ENCODE data around the gene GDI1. TPM values are rescaled to one million over a fixed set of nuclear protein-coding genes. Genes with fewer than 3 reads are reported as not detected.
A peak's percentile ranks its signal among the peaks of the same experiment; 100 is the strongest.

The GDI1 gene
- total RNA-seq, 1 donor = 106 TPM

DNA sequence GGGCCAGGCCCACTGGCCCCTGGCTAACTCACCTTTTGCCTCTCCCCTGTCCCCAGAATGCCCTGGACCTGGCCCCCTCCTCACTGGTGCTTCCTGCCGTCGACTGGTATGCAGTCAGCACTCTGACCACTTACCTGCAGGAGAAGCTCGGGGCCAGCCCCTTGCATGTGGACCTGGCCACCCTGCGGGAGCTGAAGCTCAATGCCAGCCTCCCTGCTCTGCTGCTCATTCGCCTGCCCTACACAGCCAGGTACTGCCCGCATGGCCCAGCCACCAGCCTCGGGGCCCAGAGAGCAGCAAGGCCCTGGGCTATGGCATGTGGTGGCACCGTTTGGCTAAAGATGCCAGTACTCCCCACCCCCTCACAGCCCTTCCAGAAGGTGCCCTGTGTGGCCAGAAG lies 4.7 kb upstream of the GDI1 start:
- TF ChIP-seq, protein P1, sequence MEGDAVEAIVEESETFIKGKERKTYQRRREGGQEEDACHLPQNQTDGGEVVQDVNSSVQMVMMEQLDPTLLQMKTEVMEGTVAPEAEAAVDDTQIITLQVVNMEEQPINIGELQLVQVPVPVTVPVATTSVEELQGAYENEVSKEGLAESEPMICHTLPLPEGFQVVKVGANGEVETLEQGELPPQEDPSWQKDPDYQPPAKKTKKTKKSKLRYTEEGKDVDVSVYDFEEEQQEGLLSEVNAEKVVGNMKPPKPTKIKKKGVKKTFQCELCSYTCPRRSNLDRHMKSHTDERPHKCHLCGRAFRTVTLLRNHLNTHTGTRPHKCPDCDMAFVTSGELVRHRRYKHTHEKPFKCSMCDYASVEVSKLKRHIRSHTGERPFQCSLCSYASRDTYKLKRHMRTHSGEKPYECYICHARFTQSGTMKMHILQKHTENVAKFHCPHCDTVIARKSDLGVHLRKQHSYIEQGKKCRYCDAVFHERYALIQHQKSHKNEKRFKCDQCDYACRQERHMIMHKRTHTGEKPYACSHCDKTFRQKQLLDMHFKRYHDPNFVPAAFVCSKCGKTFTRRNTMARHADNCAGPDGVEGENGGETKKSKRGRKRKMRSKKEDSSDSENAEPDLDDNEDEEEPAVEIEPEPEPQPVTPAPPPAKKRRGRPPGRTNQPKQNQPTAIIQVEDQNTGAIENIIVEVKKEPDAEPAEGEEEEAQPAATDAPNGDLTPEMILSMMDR (IDR thresholded peaks at IDR 0.05; ENCODE audit: insufficient read depth, low read depth, low read length) = no peak
- no peak overlapping the region for H3K4me3 ChIP-seq (ENCODE audit: low read depth, low read length)
- no peak for DNase-seq (ENCODE audit: low read depth)

DNA sequence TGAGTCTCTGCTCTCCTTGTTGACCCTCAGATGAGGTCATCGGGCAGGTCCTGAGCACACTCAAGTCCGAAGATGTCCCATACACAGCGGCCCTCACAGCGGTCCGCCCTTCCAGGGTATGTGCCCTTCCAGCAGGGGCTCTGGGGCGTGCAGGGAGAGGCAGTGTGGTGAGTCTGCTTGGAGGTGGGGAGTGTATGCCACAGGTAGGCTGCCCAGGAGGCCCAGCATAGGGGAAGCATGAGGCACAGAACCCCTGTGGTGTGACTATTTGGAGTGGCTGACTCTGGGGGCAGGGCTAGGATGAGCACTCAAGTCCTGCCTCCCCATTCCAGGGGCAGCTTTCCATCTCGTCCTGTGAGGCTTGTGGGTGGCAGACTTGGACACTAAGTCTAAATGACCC lies 3.3 kb upstream of the GDI1 start:
- DNase-seq (ENCODE audit: low read depth) = no peak
- H3K4me3 ChIP-seq (ENCODE audit: low read depth, low read length) = no peak overlapping the region
- TF ChIP-seq, protein P1 (IDR thresholded peaks at IDR 0.05; ENCODE audit: insufficient read depth, low read depth, low read length) = no peak

DNA sequence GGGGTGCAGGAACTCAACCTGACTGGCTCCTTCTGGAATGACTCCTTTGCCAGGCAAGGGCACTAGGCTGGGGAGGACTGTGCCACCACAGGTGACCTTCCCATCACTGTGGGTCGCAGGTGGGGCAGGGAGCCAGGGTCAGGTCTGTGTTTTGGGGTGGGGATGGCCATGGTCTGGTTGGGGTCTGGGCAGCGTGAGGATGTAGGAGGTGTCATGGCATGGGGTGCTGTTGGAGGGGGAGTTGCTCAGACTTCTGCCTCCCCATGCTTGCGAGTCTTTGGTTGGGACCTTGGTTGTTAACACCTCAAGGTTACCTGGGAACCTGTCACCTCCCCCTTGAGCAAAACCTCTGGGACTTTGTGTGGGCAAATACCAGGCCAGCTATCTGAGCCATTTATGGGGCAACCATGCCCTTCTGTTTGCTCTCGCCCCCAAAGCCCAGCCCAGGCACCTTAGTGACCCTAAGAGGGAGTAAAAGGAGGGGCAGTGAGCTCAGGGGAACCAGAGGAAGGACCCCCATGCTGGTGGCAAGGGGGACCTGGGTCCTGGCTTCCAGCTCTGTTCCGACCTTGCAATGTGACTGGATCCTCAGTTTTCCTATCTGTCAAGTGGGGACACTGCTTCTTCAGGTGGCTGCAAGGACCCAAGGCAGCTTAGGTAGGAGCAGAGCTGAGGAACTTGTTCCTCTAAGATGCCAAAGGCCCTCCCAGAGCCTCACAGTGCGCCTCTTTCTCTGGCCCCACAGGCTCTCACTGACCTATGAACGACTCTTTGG lies 2.4 kb upstream of the GDI1 start:
- no peak overlapping the region for H3K4me3 ChIP-seq (ENCODE audit: low read depth, low read length)
- TF ChIP-seq, protein P1 (IDR thresholded peaks at IDR 0.05; ENCODE audit: insufficient read depth, low read depth, low read length) = no peak
- no peak for DNase-seq (ENCODE audit: low read depth)

DNA sequence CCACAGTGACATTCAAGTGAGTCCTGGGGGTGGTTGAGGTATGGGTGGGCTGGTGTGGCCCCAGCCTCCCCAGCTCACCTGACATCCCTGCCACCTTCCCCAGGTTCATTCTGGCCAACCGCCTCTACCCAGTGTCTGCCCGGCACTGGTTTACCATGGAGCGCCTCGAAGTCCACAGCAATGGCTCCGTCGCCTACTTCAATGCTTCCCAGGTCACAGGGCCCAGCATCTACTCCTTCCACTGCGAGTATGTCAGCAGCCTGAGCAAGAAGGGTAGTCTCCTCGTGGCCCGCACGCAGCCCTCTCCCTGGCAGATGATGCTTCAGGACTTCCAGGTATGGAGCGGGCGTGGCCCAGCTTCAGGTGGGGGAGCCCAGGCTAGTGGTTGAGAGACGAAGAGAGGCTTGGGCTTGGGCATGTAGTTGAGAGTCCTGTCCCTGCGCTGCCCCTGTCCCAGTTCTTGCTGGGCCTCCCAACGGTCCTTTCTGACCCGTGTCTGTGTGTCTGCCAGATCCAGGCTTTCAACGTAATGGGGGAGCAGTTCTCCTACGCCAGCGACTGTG lies 1.7 kb upstream of the GDI1 start:
- DNase-seq (ENCODE audit: low read depth) = no peak
- no peak overlapping the region for H3K4me3 ChIP-seq (ENCODE audit: low read depth, low read length)
- TF ChIP-seq, protein P1 (IDR thresholded peaks at IDR 0.05; ENCODE audit: insufficient read depth, low read depth, low read length) = no peak

DNA sequence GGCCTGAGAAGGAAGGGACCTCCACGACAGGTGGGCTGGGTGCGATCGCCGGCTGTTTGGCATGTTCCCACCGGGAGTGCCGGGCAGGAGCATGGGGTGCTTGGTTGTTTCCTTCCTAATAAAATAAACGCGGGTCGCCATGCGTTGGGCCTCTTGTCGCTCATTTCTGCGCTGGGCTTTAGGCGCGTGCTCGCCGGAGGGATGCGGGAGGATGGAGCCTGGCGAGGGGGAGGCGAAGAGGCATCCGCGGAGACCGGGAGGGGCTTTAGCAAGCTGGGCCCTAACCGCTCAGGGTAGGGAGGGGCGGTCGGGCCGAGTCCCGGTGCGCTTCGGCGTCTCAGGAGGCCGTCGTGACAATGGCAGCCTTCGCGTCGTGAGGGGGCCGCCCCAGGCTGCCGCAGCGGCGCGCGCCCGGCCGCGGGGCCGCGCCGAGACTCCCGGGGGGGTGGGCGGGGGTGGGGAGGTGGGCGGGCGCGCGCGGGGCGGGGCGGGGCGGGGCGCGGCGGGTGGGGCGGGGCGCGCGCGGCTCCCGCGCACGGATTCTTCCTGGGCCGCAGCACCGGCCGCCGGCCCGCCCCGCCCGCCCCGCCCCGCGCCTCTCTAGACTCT lies 476 bp upstream of the GDI1 start:
- peak overlapping the region; percentile 72 for H3K4me3 ChIP-seq (ENCODE audit: low read depth, low read length)
- TF ChIP-seq, protein P1 (IDR thresholded peaks at IDR 0.05; ENCODE audit: insufficient read depth, low read depth, low read length) = no peak
- DNase-seq (ENCODE audit: low read depth) = peak; percentile 23

DNA sequence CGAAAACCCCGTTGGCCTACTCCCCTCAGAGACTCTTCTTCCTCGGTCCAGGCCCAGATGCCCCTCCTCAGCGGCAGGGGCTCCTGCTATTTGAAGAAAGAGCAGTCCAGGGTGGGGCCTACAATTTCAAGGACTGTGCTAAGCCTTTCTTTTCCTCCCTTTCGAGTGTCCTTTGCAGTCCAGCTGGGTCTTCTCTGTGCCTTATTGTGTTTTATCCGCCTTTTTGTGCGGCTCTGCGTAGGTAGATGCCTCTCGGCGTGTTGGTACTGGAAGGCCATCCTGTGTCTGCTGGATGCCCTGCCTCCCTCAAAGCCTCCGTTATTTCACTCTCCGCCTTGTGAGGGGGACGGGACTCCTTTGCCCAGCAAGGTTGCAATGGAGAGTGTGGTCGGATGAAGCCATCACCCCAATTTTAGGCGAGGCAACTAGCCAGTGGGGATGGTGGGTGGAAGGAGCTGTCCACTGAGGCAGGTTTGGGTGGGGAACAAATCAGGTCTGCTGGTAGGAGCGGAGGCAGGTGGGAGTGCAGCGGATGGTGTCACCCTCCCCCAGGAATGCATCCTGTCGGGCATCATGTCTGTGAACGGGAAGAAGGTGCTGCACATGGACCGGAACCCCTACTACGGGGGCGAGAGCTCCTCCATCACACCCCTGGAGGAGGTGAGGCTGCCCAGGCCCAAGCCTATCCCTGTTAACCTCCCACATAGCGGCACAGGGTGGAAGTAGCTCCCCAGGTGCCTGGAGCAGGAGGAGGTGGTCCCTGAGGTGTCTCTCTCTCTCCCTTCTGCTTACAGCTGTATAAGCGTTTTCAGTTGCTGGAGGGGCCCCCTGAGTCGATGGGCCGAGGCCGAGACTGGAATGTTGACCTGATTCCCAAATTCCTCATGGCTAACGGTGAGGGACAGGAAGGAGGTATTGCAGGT lies 1.3 kb downstream of the GDI1 start:
- DNase-seq (ENCODE audit: low read depth) = peak; percentile 3
- peak overlapping the region; percentile 72 for H3K4me3 ChIP-seq (ENCODE audit: low read depth, low read length)
- TF ChIP-seq, protein P1 (IDR thresholded peaks at IDR 0.05; ENCODE audit: insufficient read depth, low read depth, low read length) = no peak
